ENCODE results near the gene RPL15. TPM values are rescaled to one million over a fixed set of nuclear protein-coding genes. Genes with fewer than 3 reads are reported as not detected.
A peak's percentile ranks its signal among the peaks of the same experiment; 100 is the strongest.
"Not testable (repeated sequence)": the region's sequence is repeated elsewhere in the genome, so short reads cannot be mapped to it uniquely, and the experiment has no call there.

The RPL15 gene
- total RNA-seq, 2 donors from 2014 or later, result 1,434 to 1,547 TPM

- no peaks in the 10 kb centered on the region for H3K27me3 ChIP-seq
- H3K27ac ChIP-seq, result no peak overlapping the region
- no peak overlapping the region for H3K4me3 ChIP-seq
- intact Hi-C loops (cut with DNase I), result no loop called here
- DNase-seq, result no peak
- no peaks in the 10 kb centered on the region for H3K36me3 ChIP-seq
- no peaks in the 10 kb centered on the region for H3K4me1 ChIP-seq
- no peaks in the 10 kb centered on the region for H3K9me3 ChIP-seq
- H3K9ac ChIP-seq (ENCODE audit: low read depth in 2 of 2, low read length in 2 of 2), result no peak overlapping the region
- TF ChIP-seq CTCF (IDR thresholded peaks at IDR 0.05), result no peak
Measured at GRCh38 chr3:23909341-23909740, 7.6 kb upstream of the RPL15 start.

GRCh38 chr3:23911397-23911796, 5.5 kb upstream of the RPL15 start:
- Histone ChIP-seq H3K9ac (ENCODE audit: low read depth in 2 of 2, low read length in 2 of 2) (no peak overlapping the region), H3K4me3 (no peak overlapping the region), H3K36me3 (no peaks in the 10 kb centered on the region), H3K27me3 (no peaks in the 10 kb centered on the region), H3K9me3 (no peaks in the 10 kb centered on the region), H3K27ac (no peak overlapping the region), H3K4me1 (no peaks in the 10 kb centered on the region)
- intact Hi-C loops (cut with DNase I), result no loop called here
- no peak for DNase-seq
- TF ChIP-seq CTCF (IDR thresholded peaks at IDR 0.05), result no peak

DNA sequence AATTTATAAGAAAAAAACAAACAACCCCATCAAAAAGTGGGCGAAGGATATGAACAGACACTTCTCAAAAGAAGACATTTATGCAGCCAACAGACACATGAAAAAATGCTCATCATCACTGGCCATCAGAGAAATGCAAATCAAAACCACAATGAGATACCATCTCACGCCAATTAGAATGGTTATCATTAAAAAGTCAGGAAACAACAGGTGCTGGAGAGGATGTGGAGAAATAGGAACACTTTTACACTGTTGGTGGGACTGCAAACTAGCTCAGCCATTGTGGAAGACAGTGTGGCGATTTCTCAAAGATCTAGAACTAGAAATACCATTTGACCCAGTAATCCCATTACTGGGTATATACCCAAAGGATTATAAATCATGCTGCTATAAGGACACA, 4.6 kb upstream of the RPL15 start:
- H3K27ac ChIP-seq; DNase-seq; H3K9ac ChIP-seq (ENCODE audit: low read depth in 2 of 2, low read length in 2 of 2); H3K4me1 ChIP-seq; H3K9me3 ChIP-seq; intact Hi-C loops (cut with DNase I); H3K4me3 ChIP-seq; H3K36me3 ChIP-seq; H3K27me3 ChIP-seq: not testable (repeated sequence)

DNA sequence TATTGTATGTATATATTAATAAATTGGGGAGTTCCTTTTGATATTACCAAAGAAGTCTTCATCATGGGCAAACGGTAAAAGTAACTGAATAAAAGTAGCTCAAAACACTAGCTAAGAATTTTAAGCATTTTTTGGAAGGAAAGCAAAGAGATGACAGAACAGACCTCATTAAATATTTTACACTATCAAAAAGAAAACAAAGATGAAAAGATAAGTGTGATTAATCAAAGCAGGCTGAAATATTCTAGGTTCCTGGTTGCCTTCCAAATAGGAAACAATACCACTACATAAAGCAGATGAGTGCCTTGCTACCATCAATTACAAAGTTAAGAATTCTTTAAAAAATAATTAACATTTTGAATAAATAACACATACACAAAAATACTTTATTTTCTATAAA, 3.8 kb upstream of the RPL15 start:
- no peaks in the 10 kb centered on the region for H3K27me3 ChIP-seq
- H3K9me3 ChIP-seq, result no peaks in the 10 kb centered on the region
- intact Hi-C loops (cut with DNase I), result no loop called here
- no peaks in the 10 kb centered on the region for H3K4me1 ChIP-seq
- H3K9ac ChIP-seq (ENCODE audit: low read depth in 2 of 2, low read length in 2 of 2), result no peak overlapping the region
- TF ChIP-seq CTCF (IDR thresholded peaks at IDR 0.05), result no peak
- H3K36me3 ChIP-seq, result no peaks in the 10 kb centered on the region
- H3K4me3 ChIP-seq, result no peak overlapping the region
- DNase-seq, result no peak
- H3K27ac ChIP-seq, result no peak overlapping the region

- Histone ChIP-seq H3K4me1 (peaks cover 5% of the 10 kb centered on the region), H3K9me3 (no peaks in the 10 kb centered on the region), H3K27ac (no peak overlapping the region), H3K36me3 (no peaks in the 10 kb centered on the region), H3K27me3 (no peaks in the 10 kb centered on the region), H3K9ac (ENCODE audit: low read depth in 2 of 2, low read length in 2 of 2) (no peak overlapping the region), H3K4me3 (no peak overlapping the region)
- no peak for TF ChIP-seq CTCF (IDR thresholded peaks at IDR 0.05)
- intact Hi-C loops (cut with DNase I), result no loop called here
- no peak for DNase-seq
Measured at GRCh38 chr3:23913873-23914743, 2.8 kb upstream of the RPL15 start.

DNA sequence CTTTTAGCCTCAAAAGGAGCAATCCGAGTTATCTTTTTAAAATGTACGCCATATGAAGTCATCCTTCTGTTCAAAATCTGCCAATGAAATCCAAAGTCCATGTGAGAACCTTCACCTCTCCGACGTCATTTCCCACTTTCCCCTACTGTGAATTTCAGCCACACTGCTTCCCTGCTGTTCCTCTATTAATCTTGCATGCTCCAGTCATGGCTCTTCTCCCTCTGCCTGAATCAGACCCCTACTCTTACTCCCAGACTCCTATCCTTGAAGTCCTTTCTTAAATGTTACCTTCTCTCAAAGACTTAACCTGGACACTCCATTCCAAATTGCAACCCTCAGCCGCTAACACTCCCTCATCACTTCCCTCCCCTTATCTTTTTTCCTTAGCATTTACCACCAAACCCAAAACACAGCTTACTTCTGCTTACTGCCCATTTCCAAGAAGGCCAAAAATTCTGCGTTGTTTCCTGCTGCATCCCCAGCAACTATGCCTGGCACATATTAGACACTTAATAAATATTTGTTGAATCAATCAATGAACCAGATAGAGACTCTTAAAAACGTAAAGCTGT, 1.3 kb upstream of the RPL15 start:
- Histone ChIP-seq H3K27ac (no peak overlapping the region), H3K9ac (ENCODE audit: low read depth in 2 of 2, low read length in 2 of 2) (no peak overlapping the region), H3K9me3 (no peaks in the 10 kb centered on the region), H3K4me1 (peaks cover 5% of the 10 kb centered on the region), H3K4me3 (peak overlapping the region; percentile 95), H3K27me3 (no peaks in the 10 kb centered on the region), H3K36me3 (no peaks in the 10 kb centered on the region)
- no peak for DNase-seq
- no peak for TF ChIP-seq CTCF (IDR thresholded peaks at IDR 0.05)
- intact Hi-C loops (cut with DNase I), result no loop called here

All from colonic mucosa (tissue), 4 donors.